Liver (tissue), 9 donors: ENCODE results near the gene KLF5. TPM values are rescaled to one million over a fixed set of nuclear protein-coding genes. Genes with fewer than 3 reads are reported as not detected.

ENCODE experiments used
- DNase-seq: peaks from one replicate; pipeline ENCODE4 v3.0.0-alpha.2; 2017; ENCODE audit warnings: low spot score
- H3K27ac ChIP-seq, 2 donors: one replicate each; pipeline ENCODE4 v1.7.0; 2013; ENCODE audit warnings: inconsistent platforms in 2 of 2, low read length in 2 of 2, control low read depth in 1 of 2, low read depth in 1 of 2, mild to moderate bottlenecking in 1 of 2
- H3K27me3 ChIP-seq, 4 donors: one replicate each; pipeline versions ENCODE4 v1.6.1 to v1.7.0; 2013; ENCODE audit warnings: low read length in 3 of 4, inconsistent platforms in 1 of 4, mild to moderate bottlenecking in 1 of 4, moderate library complexity in 1 of 4; ENCODE audit not compliant: control insufficient read depth in 4 of 4, insufficient read depth in 4 of 4
- H3K36me3 ChIP-seq, 4 donors: one replicate each; pipeline versions ENCODE4 v1.6.1 to v1.7.0; 2013; ENCODE audit warnings: low read length in 3 of 4, mild to moderate bottlenecking in 3 of 4, low read depth in 1 of 4, moderate library complexity in 1 of 4; ENCODE audit not compliant: control insufficient read depth in 4 of 4, insufficient read depth in 3 of 4
- H3K4me1 ChIP-seq, 4 donors: one replicate each; pipeline versions ENCODE4 v1.6.1 to v1.7.0; 2013; ENCODE audit warnings: low read length in 3 of 4, mild to moderate bottlenecking in 3 of 4, moderate library complexity in 1 of 4; ENCODE audit not compliant: control insufficient read depth in 4 of 4, insufficient read depth in 4 of 4
- H3K4me3 ChIP-seq, 3 donors: one replicate each; pipeline versions ENCODE4 v1.6.1 to v1.7.0; 2013; ENCODE audit warnings: low read length in 3 of 3, control low read depth in 1 of 3, low read depth in 1 of 3, mild to moderate bottlenecking in 1 of 3
- H3K9ac ChIP-seq, 2 donors: one replicate each; pipeline ENCODE4 v1.7.0; 2013; ENCODE audit warnings: low read length in 2 of 2, mild to moderate bottlenecking in 2 of 2, moderate library complexity in 2 of 2, control low read depth in 1 of 2, low read depth in 1 of 2
- H3K9me3 ChIP-seq, 4 donors: one replicate each; pipeline versions ENCODE4 v1.6.1 to v1.7.0; 2013; ENCODE audit warnings: low read length in 3 of 4; ENCODE audit not compliant: control insufficient read depth in 4 of 4
- ATF3 ChIP-seq: IDR thresholded peaks from 2 replicates; pipeline ENCODE4 v1.6.1; 2016; ENCODE audit warnings: antibody characterized with exemption
- CTCF ChIP-seq: fragments of 150-350 bp; IDR thresholded peaks from 2 replicates; pipeline ENCODE4 v1.5.1; 2017; ENCODE audit warnings: improper control_type of control experiment, low read depth, low read length; ENCODE audit not compliant: missing input control
- EGR1 ChIP-seq, 2 donors: IDR thresholded peaks; 2 replicates each; pipeline ENCODE4 v1.6.1; 2016 to 2018; ENCODE audit warnings: antibody characterized with exemption in 2 of 2, low read depth in 2 of 2
- FOXA1 ChIP-seq: IDR thresholded peaks from 2 replicates; pipeline ENCODE4 v1.6.1; 2016; ENCODE audit warnings: antibody characterized with exemption
- FOXA2 ChIP-seq: IDR thresholded peaks from 2 replicates; pipeline ENCODE4 v1.6.1; 2016; ENCODE audit warnings: antibody characterized with exemption
- GABPA ChIP-seq, 2 donors: IDR thresholded peaks in 1 of 2; conservative IDR thresholded peaks in 1 of 2; 2 replicates each; pipeline ENCODE4 v1.6.1; 2016; ENCODE audit warnings: antibody characterized with exemption in 2 of 2, mild to moderate bottlenecking in 1 of 2, moderate library complexity in 1 of 2
- HNF4A ChIP-seq, 2 donors: conservative IDR thresholded peaks; 2 replicates each; pipeline ENCODE4 v1.6.1; 2016; ENCODE audit warnings: antibody characterized with exemption in 2 of 2, mild to moderate bottlenecking in 2 of 2
- HNF4G ChIP-seq: IDR thresholded peaks from 2 replicates; pipeline ENCODE4 v1.6.1; 2016; ENCODE audit warnings: antibody characterized with exemption
- JUND ChIP-seq, 2 donors: IDR thresholded peaks; 2 replicates each; pipeline ENCODE4 v1.6.1; 2016; ENCODE audit warnings: antibody characterized with exemption in 2 of 2
- NR2F2 ChIP-seq: IDR thresholded peaks from 2 replicates; pipeline ENCODE4 v1.6.1; 2016; ENCODE audit warnings: antibody characterized with exemption
- REST ChIP-seq: IDR thresholded peaks from 2 replicates; pipeline ENCODE4 v1.6.1; 2016; ENCODE audit warnings: antibody characterized with exemption, mild to moderate bottlenecking
- SP1 ChIP-seq: IDR thresholded peaks from 2 replicates; pipeline ENCODE4 v1.6.1; 2018; ENCODE audit warnings: antibody characterized with exemption, mild to moderate bottlenecking
- YY1 ChIP-seq: IDR thresholded peaks from 2 replicates; pipeline ENCODE4 v1.6.1; 2016; ENCODE audit warnings: antibody characterized with exemption, mild to moderate bottlenecking
- WGBS: extraction: QIAGEN DNeasy Blood & Tissue Kit; methylation state at CpG from one replicate; pipeline ENCODE4 v1.1.7; 2013; 5-methylcytosine and 5-hydroxymethylcytosine counted together
- polyA plus RNA-seq, 2 donors: library from polyadenylated mRNA; stranded (reverse) in 1 of 2; unstranded in 1 of 2; fragments of 200-250 nt in 1 of 2; fragments of >200 nt in 1 of 2; fragmentation: Nextera tagmentation in 1 of 2; extraction: Ambion mirVana in 1 of 2; gene quantifications; one replicate each; pipeline versions ENCODE4 v1.2.1 to v1.2.3, GENCODE V29; 2013 to 2015
- total RNA-seq, 2 donors: library from RNA; depleted of rRNA; stranded (reverse); fragments of >200 nt; gene quantifications; one replicate each; pipeline ENCODE4 v1.2.3, GENCODE V29; 2014
- TF ChIP-seq, protein P1 (sequence below): IDR thresholded peaks from 2 replicates; pipeline ENCODE4 v1.6.1; 2016; ENCODE audit warnings: antibody characterized with exemption
- TF ChIP-seq, protein P2 (sequence below): IDR thresholded peaks from 2 replicates; pipeline ENCODE4 v1.6.1; 2016; ENCODE audit warnings: antibody characterized with exemption
- donor health status: healthy.
- donor health status: healthy.
- donor health status: healthy.
- donor health status: healthy.
- donor health status: healthy.

The KLF5 gene
- total and polyA plus RNA-seq, 4 donors = 0.25 to 0.61 (median 0.36) TPM

DNA sequence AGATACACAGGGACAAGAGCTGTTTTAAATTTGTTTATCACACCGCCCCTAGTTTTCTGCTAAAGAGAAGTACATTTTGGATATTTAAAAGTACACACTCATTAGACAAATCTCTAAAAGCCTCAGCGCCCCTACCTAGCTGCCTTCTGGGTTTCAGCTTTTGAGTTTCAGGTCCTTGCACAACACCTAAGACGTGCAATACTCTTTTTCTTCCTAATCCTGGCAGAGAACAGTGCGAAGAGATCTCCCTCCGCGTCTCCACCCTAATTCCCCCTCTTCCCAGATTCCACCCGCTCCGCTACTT, 421 bp upstream of the KLF5 start:
- no peak for DNase-seq
- 3% methylated on average over 8 of the region's 8 CpGs for WGBS
- Histone ChIP-seq H3K36me3 (no peaks in the 10 kb centered on the region), H3K4me3 (peak overlapping the region; percentile 17 to 86 (median 45)), H3K9ac (no peak overlapping the region), H3K9me3 (no peaks in the 10 kb centered on the region), H3K27me3 (no peaks in the 10 kb centered on the region), H3K27ac (no peak overlapping the region), H3K4me1 (peaks cover 2 to 21% (median 13%) of the 10 kb centered on the region in 4 donors)
- TF ChIP-seq, protein P1, sequence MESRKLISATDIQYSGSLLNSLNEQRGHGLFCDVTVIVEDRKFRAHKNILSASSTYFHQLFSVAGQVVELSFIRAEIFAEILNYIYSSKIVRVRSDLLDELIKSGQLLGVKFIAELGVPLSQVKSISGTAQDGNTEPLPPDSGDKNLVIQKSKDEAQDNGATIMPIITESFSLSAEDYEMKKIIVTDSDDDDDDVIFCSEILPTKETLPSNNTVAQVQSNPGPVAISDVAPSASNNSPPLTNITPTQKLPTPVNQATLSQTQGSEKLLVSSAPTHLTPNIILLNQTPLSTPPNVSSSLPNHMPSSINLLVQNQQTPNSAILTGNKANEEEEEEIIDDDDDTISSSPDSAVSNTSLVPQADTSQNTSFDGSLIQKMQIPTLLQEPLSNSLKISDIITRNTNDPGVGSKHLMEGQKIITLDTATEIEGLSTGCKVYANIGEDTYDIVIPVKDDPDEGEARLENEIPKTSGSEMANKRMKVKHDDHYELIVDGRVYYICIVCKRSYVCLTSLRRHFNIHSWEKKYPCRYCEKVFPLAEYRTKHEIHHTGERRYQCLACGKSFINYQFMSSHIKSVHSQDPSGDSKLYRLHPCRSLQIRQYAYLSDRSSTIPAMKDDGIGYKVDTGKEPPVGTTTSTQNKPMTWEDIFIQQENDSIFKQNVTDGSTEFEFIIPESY = peak; percentile 15
- TF ChIP-seq EGR1 (IDR thresholded peaks at IDR 0.05; ENCODE audit: low read depth in 2 of 2) (no peak), FOXA1 (no peak)
- TF ChIP-seq, protein P2, sequence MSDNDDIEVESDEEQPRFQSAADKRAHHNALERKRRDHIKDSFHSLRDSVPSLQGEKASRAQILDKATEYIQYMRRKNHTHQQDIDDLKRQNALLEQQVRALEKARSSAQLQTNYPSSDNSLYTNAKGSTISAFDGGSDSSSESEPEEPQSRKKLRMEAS = peak; percentile 29

DNA sequence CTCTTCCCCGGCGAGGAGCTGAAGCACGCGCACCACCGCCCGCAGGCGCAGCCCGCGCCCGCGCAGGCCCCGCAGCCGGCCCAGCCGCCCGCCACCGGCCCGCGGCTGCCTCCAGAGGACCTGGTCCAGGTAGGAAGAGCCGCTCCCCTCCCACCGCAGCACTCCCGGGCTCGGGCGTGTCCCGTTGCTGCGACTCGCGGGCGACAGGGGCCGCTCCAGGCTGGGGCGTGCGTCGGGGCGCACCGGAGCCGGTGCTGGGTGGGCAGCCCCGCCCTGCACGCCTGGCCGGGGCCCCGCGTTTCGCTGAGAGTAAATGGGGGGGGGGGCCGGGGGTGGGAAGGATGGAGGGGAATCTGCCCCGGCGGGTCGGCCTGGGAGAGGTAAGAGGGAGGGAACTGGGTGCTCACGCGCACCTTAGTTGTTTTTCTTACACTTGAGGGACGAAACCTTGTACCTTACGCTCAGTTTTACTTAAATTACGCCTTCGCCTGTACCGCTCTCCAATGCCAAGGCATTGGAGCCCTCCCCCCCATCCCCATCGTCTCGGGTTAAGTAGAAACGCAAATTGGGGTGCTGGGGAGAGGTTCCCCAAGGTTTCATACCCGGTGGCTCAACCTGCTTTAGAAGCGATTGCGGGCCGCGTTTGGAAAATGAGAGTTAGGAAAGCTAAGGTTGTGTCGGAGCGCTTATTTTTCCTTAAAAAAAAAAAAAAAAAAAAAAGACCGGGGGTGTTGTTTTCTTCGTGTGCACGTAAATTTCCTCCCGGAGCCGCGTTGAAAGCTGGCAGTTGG, 850 bp downstream of the KLF5 start:
- H3K27me3 ChIP-seq = no peaks in the 10 kb centered on the region
- no peak overlapping the region for H3K27ac ChIP-seq
- peak overlapping the region; percentile 46 to 86 (median 84) for H3K4me3 ChIP-seq
- H3K36me3 ChIP-seq = no peaks in the 10 kb centered on the region
- no peaks in the 10 kb centered on the region for H3K9me3 ChIP-seq
- WGBS = 2% methylated on average over 68 of the region's 68 CpGs
- TF ChIP-seq SP1 (no peak), NR2F2 (no peak), FOXA2 (no peak), JUND (IDR thresholded peaks at IDR 0.05) (no peak), GABPA (IDR thresholded peaks at IDR 0.05 in 1 of 2, conservative IDR thresholded peaks at IDR 0.05 in 1 of 2) (no peak), FOXA1 (no peak), YY1 (no peak), HNF4A (conservative IDR thresholded peaks at IDR 0.05) (no peak), ATF3 (no peak), HNF4G (no peak), CTCF (no peak), REST (no peak)
- DNase-seq = peak; percentile 61
- H3K4me1 ChIP-seq = peaks cover 2 to 21% (median 13%) of the 10 kb centered on the region in 4 donors
- peak overlapping the region in 1 of 2 donors; percentile 33 for H3K9ac ChIP-seq
